HG03432 (cell line): ENCODE measurements around the gene OR4B1.
"Not testable (repeated sequence)": the region's sequence is repeated elsewhere in the genome, so short reads cannot be mapped to it uniquely, and the experiment has no call there.

ENCODE experiments used
- ATAC-seq: cut with Tn5 transposase; IDR thresholded peaks from one replicate; pipeline ENCODE4 v1.9.1; 2021; ENCODE audit warnings: mild to moderate bottlenecking, moderate library complexity; ENCODE audit not compliant: unreplicated experiment

Gene OR4B1

GRCh38 chr11:48216510-48216909, at the start of gene OR4B1:
Gene OR4B1 (plus strand): TSS chr11:48216810. CDS start chr11:48216810, 0 bp downstream.
- ATAC-seq, result no peak

GRCh38 chr11:48167380-48167779, 49.2 kb upstream of the OR4B1 start:
- no peak for ATAC-seq

DNA sequence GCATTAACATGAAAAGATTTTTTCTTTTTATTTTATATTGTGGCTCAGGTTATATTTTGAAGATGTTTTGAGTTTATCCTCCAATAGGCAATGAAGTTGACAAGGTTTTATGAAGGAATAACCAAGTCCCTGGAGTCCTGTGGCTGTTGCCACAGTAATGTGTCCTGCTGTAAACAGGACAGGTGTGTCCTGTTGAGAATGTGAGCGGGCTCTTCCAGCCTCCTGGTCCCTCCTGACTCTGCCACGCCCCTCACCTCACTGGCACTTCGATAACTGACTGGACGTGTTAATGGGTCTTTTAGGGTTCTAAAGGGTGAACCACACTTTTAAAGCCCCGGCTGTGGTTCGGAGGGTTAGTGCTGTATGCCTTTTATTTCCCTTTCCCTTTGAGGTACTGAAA, 47.8 kb upstream of the OR4B1 start:
- no peak for ATAC-seq

- no peak for ATAC-seq
Measured at GRCh38 chr11:48169259-48169658, 47.4 kb upstream of the OR4B1 start.

- ATAC-seq, result no peak
Measured at GRCh38 chr11:48169717-48170116, 46.9 kb upstream of the OR4B1 start.

GRCh38 chr11:48170241-48171233, 46.1 kb upstream of the OR4B1 start:
- no peak for ATAC-seq

GRCh38 chr11:48172818-48173609, 43.6 kb upstream of the OR4B1 start:
- peak; percentile 77 for ATAC-seq

DNA sequence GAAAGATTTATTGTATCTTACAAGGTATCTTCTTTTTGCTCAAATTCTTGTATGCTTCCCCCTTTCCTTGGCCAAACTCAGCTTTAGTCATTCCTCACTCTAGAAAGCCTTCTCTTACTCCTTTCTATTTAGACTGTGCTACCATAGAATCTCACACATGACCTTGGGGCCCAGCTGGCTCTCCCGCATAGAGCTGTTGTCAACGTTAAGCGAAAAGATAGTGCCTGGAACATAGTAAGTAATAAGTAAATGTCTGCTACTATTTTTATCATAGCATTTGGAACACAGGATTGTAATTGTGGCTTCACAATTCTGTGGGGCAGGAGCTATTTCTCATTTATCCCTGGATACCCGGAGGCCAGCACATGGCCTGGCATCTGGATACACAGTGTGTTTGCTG, 38.9 kb upstream of the OR4B1 start:
- no peak for ATAC-seq

DNA sequence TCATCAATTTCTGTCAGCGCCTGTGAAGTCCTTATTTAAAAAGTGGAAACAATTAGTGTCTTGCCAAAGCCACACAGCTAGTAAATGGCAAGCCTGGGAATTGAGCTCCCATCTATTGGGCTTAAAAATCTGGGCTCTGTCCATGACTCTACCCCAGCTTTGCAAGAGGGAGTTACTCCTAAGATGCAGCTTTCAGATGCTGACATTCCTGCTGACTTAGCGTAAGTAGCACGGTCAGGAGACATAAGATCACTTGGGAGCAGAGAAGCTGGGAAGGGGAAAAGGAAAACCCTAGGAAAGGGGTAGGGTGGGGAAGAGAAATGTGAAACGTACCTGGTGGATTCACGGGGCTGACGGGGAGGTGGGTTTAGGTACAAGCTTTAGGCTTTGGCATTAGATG, 36.0 kb upstream of the OR4B1 start:
- no peak for ATAC-seq

DNA sequence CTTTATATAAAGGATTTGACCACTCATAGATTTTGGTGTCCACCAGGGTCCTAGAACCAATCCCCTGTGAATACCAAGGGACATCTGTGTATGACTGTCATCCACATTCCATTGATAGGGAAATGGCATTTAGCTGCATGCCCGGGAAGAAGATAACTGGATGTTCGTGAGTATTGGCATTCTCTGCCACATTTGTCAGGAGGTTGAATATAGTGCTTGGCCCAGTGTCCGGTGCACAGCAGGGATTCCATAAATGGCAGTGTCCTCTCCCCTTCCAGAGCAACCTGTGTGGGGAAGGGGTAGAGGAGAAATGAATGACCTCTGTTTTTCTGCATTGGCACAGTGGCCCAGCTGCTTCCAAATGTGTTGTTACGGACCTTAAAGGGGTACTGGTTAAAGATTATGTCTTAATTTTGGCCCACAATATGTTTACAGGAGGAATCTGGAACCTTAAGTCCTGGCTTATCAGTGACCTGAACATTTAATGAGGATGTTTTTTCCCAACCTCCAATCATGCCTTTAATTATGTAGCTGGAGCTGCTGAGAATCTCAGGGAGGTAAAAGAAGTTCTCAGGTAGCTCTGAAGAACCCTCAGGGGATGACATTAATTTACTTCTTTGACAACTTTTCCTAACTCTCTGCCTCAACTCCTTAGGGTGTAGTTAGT, 33.6 kb upstream of the OR4B1 start:
- no peak for ATAC-seq

- ATAC-seq, result no peak
Measured at GRCh38 chr11:48184452-48184851, 32.2 kb upstream of the OR4B1 start.

- ATAC-seq, result not testable (repeated sequence)
Measured at GRCh38 chr11:48190906-48191654, 25.5 kb upstream of the OR4B1 start.

DNA sequence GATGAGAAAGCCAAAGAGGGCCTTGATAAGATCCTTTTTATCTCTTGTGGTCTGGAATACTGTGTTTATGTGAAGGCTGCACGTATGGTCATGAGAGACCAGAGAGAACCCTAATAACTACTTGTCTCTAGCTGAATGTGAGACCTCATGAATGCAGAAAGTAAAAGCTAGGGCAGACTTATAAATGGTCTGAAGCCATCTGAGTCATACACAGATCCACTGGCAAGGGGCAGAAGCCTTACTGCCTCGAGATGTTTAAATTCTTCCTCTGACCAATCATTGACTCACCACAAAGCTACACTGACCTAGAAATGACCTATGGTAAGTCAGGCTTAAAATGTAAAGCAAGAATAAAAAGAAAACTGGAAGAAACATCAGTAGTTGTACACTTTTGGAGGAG, 22.7 kb upstream of the OR4B1 start:
- ATAC-seq, result no peak

GRCh38 chr11:48207881-48208280, 8.7 kb upstream of the OR4B1 start:
- no peak for ATAC-seq

DNA sequence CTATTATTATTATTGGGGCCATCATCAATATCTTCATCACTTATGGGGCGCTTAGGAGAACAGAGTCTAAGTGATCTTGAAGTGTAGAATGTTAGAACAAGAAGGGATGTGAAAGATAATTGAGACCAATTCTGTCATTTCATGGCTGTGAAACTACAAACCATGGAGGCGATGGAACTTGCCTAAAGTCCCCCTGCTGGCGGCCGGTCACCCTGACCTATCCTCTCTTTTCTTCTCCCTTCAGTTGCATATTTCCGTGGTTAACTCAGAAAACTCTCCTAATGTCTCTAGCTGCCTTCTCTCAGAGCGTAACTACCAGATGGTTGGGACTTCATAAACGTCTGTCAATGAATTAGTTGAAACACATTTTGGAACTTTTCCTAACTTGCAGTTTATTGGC, 6.6 kb upstream of the OR4B1 start:
- ATAC-seq, result no peak

- no peak for ATAC-seq
Measured at GRCh38 chr11:48228761-48229160, 12.2 kb downstream of the OR4B1 start.

GRCh38 chr11:48230057-48230456, 13.4 kb downstream of the OR4B1 start:
- not testable (repeated sequence) for ATAC-seq

- ATAC-seq, result no peak
Measured at GRCh38 chr11:48237727-48238126, 21.1 kb downstream of the OR4B1 start.

DNA sequence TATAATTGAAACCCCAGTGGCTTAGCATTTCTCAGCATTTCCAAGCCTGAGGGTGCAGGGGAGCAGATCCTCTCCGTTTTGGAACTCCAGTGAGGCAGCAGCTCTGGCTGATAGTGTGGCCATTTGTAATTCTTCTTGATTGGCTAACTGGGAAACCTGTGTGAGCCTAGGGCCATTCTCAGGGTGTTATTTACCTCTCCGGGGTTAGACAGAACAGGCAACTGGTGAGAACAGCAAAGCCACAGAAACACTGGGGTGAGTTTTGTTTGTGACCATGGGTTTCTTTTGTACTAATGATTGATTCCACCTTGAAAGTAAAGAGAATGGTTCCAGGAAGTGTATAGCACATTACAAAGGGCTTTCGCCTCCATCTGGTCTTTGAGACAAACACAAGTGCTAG, 25.9 kb downstream of the OR4B1 start:
- ATAC-seq, result no peak

GRCh38 chr11:48244804-48245203, 28.2 kb downstream of the OR4B1 start, which contains the start of gene OR4X2:
Gene OR4X2 (plus strand): TSS chr11:48245104. CDS start chr11:48245104, 0 bp downstream.
- ATAC-seq, result no peak
